Cortex of kidney (tissue), 1 donor: ENCODE data around the gene B3GNT4.
"Not testable (repeated sequence)": the region's sequence is repeated elsewhere in the genome, so short reads cannot be mapped to it uniquely, and the experiment has no call there.

ENCODE experiments used
- DNase-seq: peaks from one replicate; lab custom pipeline; 2025; lab: John Stamatoyannopoulos, UW

Gene B3GNT4

GRCh38 chr12:122203301-122204166 lies at the start of gene B3GNT4:
Gene B3GNT4, plus strand, starts transcription at chr12:122203709. Its CDS starts 910 bp downstream, at chr12:122204619.
- no peak for DNase-seq

- DNase-seq: no peak
Measured at GRCh38 chr12:122155705-122156104, 47.8 kb upstream of the B3GNT4 start.

- no peak for DNase-seq
Measured at GRCh38 chr12:122158700-122159285, 44.7 kb upstream of the B3GNT4 start.

GRCh38 chr12:122159882-122160281 lies 43.6 kb upstream of the B3GNT4 start:
- no peak for DNase-seq

GRCh38 chr12:122160761-122161160 lies 42.7 kb upstream of the B3GNT4 start:
- no peak for DNase-seq

DNA sequence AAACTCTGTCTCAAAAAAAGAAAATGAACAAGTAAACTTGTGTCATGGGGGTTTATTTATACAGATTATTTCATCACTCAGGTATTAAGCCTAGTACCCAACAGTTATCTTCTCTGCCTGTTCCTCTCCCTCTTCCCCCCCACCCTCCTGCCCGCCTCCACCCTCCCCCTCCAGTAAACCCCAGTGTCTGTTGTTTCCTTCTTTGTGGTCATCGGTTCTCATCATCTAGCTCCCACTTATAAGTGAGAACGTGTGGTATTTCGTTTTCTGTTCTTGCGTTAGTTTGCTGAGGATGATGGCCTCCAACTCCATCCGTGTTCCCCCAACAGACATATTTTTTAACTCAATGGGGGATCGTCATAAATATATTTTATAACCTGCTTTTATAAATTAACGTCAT lies 41.8 kb upstream of the B3GNT4 start:
- DNase-seq: no peak

DNA sequence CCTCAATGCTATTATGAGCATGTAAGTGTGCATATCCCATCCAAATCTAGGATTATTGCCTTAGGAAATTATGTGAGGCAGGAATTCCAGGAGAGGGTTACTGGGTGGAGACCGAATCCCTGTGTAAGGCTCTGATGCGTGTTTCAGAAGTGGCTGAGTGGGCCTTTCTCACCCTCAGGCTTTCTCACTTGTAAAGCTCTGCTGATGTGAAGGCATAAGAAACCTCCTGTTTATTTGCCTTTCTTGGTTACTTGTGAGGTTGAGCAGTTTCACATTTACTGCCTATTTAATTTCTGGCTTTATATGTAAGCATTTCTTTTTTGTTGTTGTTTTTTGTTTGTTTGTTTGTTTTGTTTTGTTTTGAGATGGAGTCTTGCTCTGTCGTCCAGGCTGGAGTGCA lies 40.5 kb upstream of the B3GNT4 start:
- DNase-seq: no peak

GRCh38 chr12:122166422-122167349 lies 36.8 kb upstream of the B3GNT4 start:
- no peak for DNase-seq

- DNase-seq: no peak
Measured at GRCh38 chr12:122167356-122167925, 36.1 kb upstream of the B3GNT4 start.

DNA sequence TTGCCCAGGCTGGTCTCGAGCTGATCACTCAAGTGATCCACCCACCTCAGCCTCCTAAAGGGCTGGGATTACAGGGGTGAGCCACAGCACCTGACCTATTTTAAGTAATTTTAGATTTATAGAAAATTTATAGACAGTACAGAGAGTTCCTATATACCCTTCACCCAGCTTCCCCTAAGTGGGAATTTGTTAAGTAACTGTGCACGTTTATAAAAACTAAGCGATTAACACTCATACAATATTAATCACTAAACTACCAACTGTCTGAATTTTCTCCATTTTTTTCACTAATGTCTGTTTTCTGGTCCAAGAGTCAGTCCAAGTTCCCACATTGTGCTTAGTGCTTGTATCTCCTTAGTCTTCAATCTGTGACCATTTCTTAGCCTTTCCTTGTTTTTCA lies 35.0 kb upstream of the B3GNT4 start:
- DNase-seq: no peak

DNA sequence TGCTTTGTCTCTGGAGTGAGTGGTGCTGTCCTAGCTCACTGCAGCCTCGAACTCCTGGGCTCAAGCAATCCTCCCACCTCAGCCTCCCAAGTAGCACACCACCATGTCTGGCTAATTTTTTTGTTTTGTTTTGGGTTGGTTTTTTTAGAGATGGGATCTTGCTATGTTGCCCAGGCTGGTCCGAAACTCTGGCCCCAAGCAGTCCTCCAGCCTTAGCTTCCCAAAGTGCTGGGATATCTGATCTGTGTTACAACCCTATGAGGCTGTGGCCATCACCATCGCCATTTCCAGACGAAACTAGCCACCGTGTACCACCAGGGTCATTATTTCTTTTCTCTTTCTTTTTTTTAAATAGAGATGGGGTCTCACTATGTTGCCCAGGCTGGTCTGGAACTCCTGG lies 32.1 kb upstream of the B3GNT4 start:
- no peak for DNase-seq

DNA sequence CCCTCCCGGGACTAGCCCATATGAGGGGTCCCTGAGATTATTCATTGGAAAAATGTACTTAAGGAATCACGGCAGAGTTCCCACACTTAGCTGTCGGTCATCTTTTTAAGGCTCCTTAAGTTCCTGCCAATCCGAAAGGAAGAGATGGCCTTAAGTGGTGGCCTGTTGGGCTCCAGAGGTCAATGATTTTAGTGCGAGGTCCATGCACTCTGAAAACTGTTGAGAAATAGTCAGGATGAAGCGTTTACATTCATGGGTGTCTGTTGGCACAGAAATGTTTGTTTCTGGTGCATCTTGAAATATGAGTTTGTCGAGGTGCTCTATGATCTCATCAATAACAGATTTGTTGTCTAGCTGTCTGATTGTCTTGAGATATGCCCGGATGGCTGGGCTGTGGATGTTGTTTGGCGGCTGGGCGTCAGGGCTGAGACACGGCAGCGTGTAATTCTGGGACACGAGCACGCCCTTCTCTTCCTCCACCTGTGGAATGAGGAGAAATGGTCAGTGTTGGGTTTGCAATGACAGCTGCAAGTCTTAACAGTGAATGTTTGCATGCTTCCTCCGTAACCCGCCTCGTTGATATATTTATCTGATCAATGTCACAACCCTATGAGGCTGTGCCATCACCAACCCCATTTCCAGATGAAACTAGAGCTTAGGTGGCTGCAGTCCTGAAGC lies 31.1 kb upstream of the B3GNT4 start:
- no peak for DNase-seq

DNA sequence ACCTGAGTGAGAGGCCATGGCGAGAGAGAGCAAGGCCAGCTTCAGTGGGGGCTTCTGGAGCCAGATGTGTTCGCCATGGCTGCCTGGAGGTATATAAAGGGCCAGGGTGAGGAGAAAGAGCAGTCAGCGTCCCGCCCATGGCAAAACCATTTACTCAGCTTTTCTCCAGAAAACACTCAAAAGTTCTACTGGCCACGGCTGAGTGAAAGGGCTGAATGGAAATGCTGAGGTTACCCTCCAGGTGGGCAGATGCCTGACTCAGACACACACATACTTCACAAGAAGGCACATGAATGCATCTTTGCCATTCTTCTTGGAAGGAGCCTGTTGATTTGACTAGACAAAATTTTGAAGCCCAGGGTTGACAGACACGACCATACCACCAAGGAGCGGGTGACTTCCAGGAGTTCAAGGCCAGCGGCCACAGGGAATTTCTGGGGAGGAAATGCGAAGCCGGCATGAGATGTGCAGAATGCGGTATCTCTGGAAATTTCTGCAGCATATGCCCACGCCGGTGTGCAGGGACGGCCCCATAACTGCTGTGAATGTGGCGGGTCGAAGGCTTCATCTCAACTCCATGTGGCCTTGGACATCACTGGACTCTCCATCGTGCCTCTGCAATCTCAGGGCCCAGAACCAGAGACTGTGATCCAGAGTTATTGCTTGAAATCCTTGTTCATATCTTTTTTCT lies 29.2 kb upstream of the B3GNT4 start, which contains the start of gene IL31:
IL31 (minus strand) TSS at position 67 of the 691 bp plus-strand sequence; CDS start at position 18, 49 bp downstream.
- DNase-seq: no peak

DNA sequence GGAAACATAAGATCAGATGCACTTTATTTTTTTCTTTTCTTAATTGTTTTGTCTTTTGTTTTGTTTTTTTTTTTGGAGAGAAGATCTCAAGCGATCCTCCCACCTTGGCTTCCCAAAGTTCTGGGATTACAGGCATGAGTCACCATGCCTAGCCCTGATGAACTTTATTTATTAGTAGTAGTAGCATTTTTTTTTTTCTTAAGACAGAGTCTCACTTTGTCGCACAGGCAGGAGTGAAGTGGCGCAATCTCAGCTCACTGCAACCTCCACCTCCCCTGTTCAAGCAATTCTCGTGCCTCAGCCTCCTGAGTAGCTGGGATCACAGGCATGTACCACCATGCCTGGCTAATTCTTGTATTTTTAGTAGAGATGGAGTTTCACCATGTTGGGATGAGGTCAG lies 27.0 kb upstream of the B3GNT4 start:
- DNase-seq: not testable (repeated sequence)

- no peak for DNase-seq
Measured at GRCh38 chr12:122182887-122183587, 20.5 kb upstream of the B3GNT4 start, which contains the start of gene LRRC43. Gene LRRC43, plus strand, starts transcription at chr12:122183123. Its CDS starts 22 bp downstream, at chr12:122183145.

DNA sequence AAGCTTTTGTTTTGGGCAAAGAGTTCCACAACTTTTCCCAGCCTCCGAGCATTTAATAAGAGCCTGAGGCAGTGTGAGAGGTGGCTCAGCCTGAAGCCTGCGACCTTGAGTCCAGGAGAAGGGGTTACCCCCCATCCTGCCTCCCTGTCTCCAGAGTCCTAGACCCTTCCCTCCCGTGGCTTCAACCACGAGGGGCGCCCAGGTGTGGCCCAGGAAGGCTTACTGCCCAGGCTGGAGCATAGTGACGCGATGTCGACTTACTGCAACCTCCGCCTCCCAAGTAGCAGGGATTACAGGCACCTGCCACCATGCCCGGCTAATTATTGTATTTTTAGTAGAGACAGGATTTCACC lies 19.9 kb upstream of the B3GNT4 start:
- no peak for DNase-seq

DNA sequence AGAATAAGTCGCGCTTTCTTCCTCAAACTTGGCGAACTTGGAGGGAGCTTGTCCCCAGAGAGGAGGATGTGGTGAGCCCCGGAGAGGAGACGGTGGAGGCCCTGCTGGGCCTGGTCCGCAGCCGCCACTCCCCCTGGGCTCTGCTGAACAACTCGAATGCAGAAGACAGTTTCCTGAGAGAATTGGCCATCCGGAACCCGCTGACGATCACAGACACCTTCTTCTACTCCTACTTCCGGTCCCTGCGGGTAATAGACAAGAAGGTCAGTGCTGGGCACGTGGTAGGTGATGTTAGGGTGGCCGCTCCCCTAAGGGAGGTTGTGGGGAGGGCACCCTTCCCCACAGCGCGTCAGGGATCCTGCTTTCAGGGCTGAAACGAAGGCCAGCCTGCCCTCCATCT lies 19.0 kb upstream of the B3GNT4 start:
- no peak for DNase-seq

DNA sequence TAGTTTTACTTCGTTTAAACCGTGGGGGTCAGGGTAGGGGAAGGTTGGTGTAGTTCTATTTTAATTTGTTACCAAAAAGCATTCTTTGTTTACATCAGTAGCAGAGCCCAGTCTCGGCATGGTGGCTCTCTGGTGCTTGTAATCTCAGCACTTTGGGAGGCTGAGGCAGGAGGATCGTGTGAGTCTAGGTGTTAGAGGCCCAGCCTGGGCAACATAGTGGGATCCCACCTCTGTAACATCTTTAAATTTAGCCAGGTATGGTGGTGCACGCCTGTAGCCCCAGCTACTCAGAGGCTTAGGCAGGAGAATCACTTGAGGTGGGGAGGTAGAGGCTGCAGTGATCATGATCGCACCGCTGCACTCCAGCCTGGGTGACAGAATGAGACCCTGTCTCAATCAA lies 18.4 kb upstream of the B3GNT4 start:
- DNase-seq: no peak

GRCh38 chr12:122185494-122186082 lies 17.9 kb upstream of the B3GNT4 start:
- DNase-seq: no peak

- DNase-seq: no peak
Measured at GRCh38 chr12:122187466-122187865, 16.0 kb upstream of the B3GNT4 start.
